PC-9 (cell line): Measurements from ENCODE around the gene ADGRF1. TPM values are rescaled to one million over a fixed set of nuclear protein-coding genes. Genes with fewer than 3 reads are reported as not detected.

Experiments used
- BruUV-seq: library from RNA; stranded (reverse); fragments of 400-500 nt; replicated peaks from 2 replicates; lab custom pipeline; 2021; lab: Mats Ljungman, UMichigan
- CTCF ChIA-PET: fragments of 300-600 bp; sonication (Branson Sonifier 250); formaldehyde crosslinking; loops from one replicate; lab custom pipeline; 2022; ENCODE audit warnings: antibody characterized with exemption; lab: Charles Lee
- POLR2A ChIA-PET: fragments of 300-600 bp; sonication (Branson Sonifier 250); formaldehyde crosslinking; loops from one replicate; lab custom pipeline; 2022; ENCODE audit warnings: antibody characterized with exemption; ENCODE audit not compliant: unreplicated experiment; lab: Charles Lee
- DNase-seq, 2 experiments: peaks; one replicate each; pipeline versions ENCODE4 v3.0.0 to v3.0.0-alpha.2; 2015 to 2022; ENCODE audit warnings: mixed read lengths in 1 of 2
- H2AFZ ChIP-seq: fragments of 200-600 bp; sonication (generic); 2 replicates; pipeline ENCODE4 v1.8.1; 2017; ENCODE audit warnings: antibody characterized with exemption
- H3F3A ChIP-seq: fragments of 200-600 bp; sonication (generic); 2 replicates; pipeline ENCODE4 v1.8.1; 2017; ENCODE audit warnings: antibody characterized with exemption, mild to moderate bottlenecking, low read depth; ENCODE audit not compliant: insufficient read depth
- H3K27ac ChIP-seq: fragments of 200-600 bp; sonication (generic); 2 replicates; pipeline ENCODE4 v1.6.1; 2016; ENCODE audit warnings: mixed run types
- H3K27me3 ChIP-seq: fragments of 200-600 bp; sonication (generic); 2 replicates; pipeline ENCODE4 v1.6.1; 2016; ENCODE audit warnings: low read depth, mixed run types; ENCODE audit not compliant: insufficient read depth
- H3K36me3 ChIP-seq: fragments of 200-600 bp; sonication (generic); 2 replicates; pipeline ENCODE4 v1.6.1; 2016; ENCODE audit warnings: low read depth, mixed run types
- H3K4me1 ChIP-seq: fragments of 200-600 bp; sonication (generic); replicated peaks from 2 replicates; pipeline ENCODE4 v1.6.1; 2016; ENCODE audit warnings: mixed run types; ENCODE audit not compliant: insufficient read depth
- H3K4me2 ChIP-seq: fragments of 200-600 bp; sonication (generic); 2 replicates; pipeline ENCODE4 v1.6.1; 2017; ENCODE audit warnings: mixed run types
- H3K4me3 ChIP-seq: fragments of 200-600 bp; sonication (generic); 2 replicates; pipeline ENCODE4 v1.6.1; 2016; ENCODE audit warnings: mixed run types
- H3K79me2 ChIP-seq: fragments of 200-600 bp; sonication (generic); 2 replicates; pipeline ENCODE4 v1.6.1; 2017; ENCODE audit warnings: low read depth, mixed run types
- H3K9me2 ChIP-seq: fragments of 200-600 bp; sonication (generic); 2 replicates; pipeline ENCODE4 v1.8.1; 2017; ENCODE audit warnings: mild to moderate bottlenecking; ENCODE audit not compliant: insufficient read depth
- H3K9me3 ChIP-seq: fragments of 200-600 bp; sonication (generic); 2 replicates; pipeline ENCODE4 v1.8.1; 2016; ENCODE audit warnings: low read depth; ENCODE audit not compliant: insufficient read depth
- H4K20me1 ChIP-seq: fragments of 200-600 bp; sonication (generic); 2 replicates; pipeline ENCODE4 v1.8.1; 2017; ENCODE audit not compliant: insufficient read depth
- EZH2 ChIP-seq: fragments of 200-600 bp; sonication (generic); IDR thresholded peaks from 2 replicates; pipeline ENCODE4 v1.8.0; 2017; ENCODE audit warnings: antibody characterized with exemption, low read depth
- intact Hi-C: fragments of 100-400 bp; cut with micrococcal nuclease; formaldehyde crosslinking; loops from one replicate; pipeline ENCODE4 v1.10.0; 2022; ENCODE audit not compliant: unreplicated experiment
- total RNA-seq: library from RNA; stranded (reverse); gene quantifications from 2 replicates; pipeline ENCODE4 v1.2.3, GENCODE V29; 2021
- TF ChIP-seq, protein P1 (sequence below): fragments of 200-600 bp; sonication (generic); conservative IDR thresholded peaks from 2 replicates; pipeline ENCODE4 v1.6.1; 2017; ENCODE audit warnings: mixed run types, antibody characterized with exemption, mild to moderate bottlenecking, moderate library complexity

The ADGRF1 gene
- total RNA-seq, 1 experiment from 2014 or later: 162 TPM

DNA sequence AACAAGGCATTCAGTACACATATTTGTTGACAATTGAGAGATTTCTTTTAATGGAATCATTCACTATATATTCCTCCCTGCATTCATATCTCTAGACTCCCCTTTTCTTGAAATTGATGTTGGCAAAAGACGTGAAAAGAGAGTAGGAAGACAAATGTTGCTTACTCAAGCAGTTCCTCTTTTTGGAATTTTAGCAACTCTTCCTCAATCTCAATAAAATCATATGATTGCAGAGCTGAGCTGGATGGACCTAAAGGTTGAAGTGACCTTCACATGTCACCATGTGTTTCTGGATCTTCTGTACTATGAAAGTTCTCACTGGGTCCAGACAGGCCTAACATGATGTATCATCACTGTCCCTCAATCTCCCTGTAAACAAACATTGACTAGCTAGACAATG, 18.6 kb downstream of the ADGRF1 start:
- no peak overlapping the region for H3K4me3 ChIP-seq
- H3K36me3 ChIP-seq: peaks cover 88% of the 10 kb centered on the region
- H3K27me3 ChIP-seq: no peaks in the 10 kb centered on the region
- H3K4me1 ChIP-seq: no peaks in the 10 kb centered on the region
- POLR2A ChIA-PET: interaction anchor here (0.7 kb wide), 2 partner anchors 19 to 1804 kb away, joined by 3 to 5 read pairs; partner anchors contain the start of gene ADGRF1
- no peak overlapping the region for H2AFZ ChIP-seq
- BruUV-seq: no TSS peak
- no peak overlapping the region for H3K4me2 ChIP-seq
- 0 out of 2 replicates have a peak, but pooled peaks cover 2% of the 10 kb centered on the region for H4K20me1 ChIP-seq
- DNase-seq: no peak
- CTCF ChIA-PET: no interaction called here
- H3K79me2 ChIP-seq: peaks cover 44% of the 10 kb centered on the region
- no peaks in the 10 kb centered on the region for H3K9me2 ChIP-seq
- H3K27ac ChIP-seq: no peak overlapping the region
- H3F3A ChIP-seq: peaks cover 63% of the 10 kb centered on the region
- TF ChIP-seq, protein P1, sequence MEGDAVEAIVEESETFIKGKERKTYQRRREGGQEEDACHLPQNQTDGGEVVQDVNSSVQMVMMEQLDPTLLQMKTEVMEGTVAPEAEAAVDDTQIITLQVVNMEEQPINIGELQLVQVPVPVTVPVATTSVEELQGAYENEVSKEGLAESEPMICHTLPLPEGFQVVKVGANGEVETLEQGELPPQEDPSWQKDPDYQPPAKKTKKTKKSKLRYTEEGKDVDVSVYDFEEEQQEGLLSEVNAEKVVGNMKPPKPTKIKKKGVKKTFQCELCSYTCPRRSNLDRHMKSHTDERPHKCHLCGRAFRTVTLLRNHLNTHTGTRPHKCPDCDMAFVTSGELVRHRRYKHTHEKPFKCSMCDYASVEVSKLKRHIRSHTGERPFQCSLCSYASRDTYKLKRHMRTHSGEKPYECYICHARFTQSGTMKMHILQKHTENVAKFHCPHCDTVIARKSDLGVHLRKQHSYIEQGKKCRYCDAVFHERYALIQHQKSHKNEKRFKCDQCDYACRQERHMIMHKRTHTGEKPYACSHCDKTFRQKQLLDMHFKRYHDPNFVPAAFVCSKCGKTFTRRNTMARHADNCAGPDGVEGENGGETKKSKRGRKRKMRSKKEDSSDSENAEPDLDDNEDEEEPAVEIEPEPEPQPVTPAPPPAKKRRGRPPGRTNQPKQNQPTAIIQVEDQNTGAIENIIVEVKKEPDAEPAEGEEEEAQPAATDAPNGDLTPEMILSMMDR: no peak
- TF ChIP-seq EZH2: no peak
- intact Hi-C loops: no loop called here
- no peaks in the 10 kb centered on the region for H3K9me3 ChIP-seq

DNA sequence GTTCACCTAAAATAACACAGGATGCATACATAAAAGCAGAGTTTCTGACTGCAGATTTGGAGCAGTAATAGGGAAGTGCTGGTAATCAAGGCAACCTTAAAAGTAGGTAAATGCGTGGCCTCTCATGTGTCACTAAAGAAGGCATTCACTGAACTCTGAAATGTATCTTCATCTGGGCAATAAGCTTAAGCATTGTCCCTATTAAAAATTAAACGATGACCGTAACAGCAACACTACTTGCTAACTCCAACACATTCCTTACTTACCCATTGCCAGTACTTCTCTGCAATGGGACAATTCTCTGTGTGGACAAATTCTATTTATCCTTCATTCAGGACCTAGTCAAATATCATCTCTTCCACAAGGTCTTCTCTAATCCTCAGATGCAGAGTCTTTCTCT, 19.9 kb downstream of the ADGRF1 start:
- BruUV-seq: no TSS peak
- intact Hi-C loops: no loop called here
- TF ChIP-seq, protein P1: no peak
- TF ChIP-seq EZH2: no peak
- no peaks in the 10 kb centered on the region for H3K4me1 ChIP-seq
- no peak for DNase-seq
- no peak overlapping the region for H2AFZ ChIP-seq
- H3K4me3 ChIP-seq: no peak overlapping the region
- ChIA-PET POLR2A (interaction anchor here (0.5 kb wide), 1 partner anchor 12 kb away, joined by 4 read pairs; no protein-coding TSS in a partner anchor), CTCF (no interaction called here)
- peaks cover 88% of the 10 kb centered on the region for H3K36me3 ChIP-seq
- H3K79me2 ChIP-seq: peaks cover 31% of the 10 kb centered on the region
- H3F3A ChIP-seq: peaks cover 71% of the 10 kb centered on the region
- no peak overlapping the region for H3K4me2 ChIP-seq
- H3K9me3 ChIP-seq: no peaks in the 10 kb centered on the region
- H3K27ac ChIP-seq: no peak overlapping the region
- H3K27me3 ChIP-seq: no peaks in the 10 kb centered on the region
- H4K20me1 ChIP-seq: 0 out of 2 replicates have a peak, but pooled peaks cover 2% of the 10 kb centered on the region
- no peaks in the 10 kb centered on the region for H3K9me2 ChIP-seq

DNA sequence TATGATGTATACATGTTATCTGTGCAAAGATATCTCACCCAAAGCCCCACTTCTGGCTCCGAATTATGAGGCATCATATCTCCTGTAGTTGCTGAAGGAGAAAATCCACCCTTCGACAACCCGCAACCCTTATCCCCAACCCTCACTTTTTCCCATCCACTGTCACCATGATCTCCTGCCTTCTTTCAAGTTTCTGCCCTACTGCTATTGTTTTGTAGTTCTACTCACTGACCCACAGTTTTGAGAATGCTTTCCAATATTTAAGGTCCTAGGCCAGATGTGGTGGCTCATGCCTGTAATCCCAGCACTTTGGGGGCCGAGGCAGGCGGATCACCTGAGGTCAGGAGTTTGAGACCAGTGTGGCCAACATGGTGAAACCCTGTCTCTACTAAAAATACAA, 22.2 kb downstream of the ADGRF1 start:
- TF ChIP-seq, protein P1: no peak
- TF ChIP-seq EZH2: no peak
- H3K27me3 ChIP-seq: no peaks in the 10 kb centered on the region
- no peak overlapping the region for H3K27ac ChIP-seq
- no peak overlapping the region for H3K4me3 ChIP-seq
- POLR2A ChIA-PET: interaction anchor here (0.6 kb wide), 1 partner anchor 342 kb away, joined by 3 read pairs; no protein-coding TSS in a partner anchor
- intact Hi-C loops: no loop called here
- H4K20me1 ChIP-seq: no peaks in the 10 kb centered on the region
- peaks cover 12% of the 10 kb centered on the region; the same call in 1 of the 2 replicates for H3K79me2 ChIP-seq
- no peaks in the 10 kb centered on the region for H3K9me2 ChIP-seq
- no peak for DNase-seq
- CTCF ChIA-PET: no interaction called here
- peaks cover 58% of the 10 kb centered on the region for H3F3A ChIP-seq
- 0 out of 2 replicates have a peak, but pooled peaks cover 1% of the 10 kb centered on the region for H3K9me3 ChIP-seq
- no peaks in the 10 kb centered on the region for H3K4me1 ChIP-seq
- no peak overlapping the region for H3K4me2 ChIP-seq
- H3K36me3 ChIP-seq: peaks cover 82% of the 10 kb centered on the region
- BruUV-seq: no TSS peak
- no peak overlapping the region for H2AFZ ChIP-seq
